Smooth muscle cell (in vitro differentiated cells): ENCODE results near the gene ZNF664. TPM values are rescaled to one million over a fixed set of nuclear protein-coding genes. Genes with fewer than 3 reads are reported as not detected.

Experiments
- DNase-seq: peaks from one replicate; lab custom pipeline; 2025; ENCODE audit not compliant: unreplicated experiment; lab: John Stamatoyannopoulos, UW
- H2AFZ ChIP-seq: fragments of 200-600 bp; sonication (generic); 2 replicates; pipeline ENCODE4 v1.6.0; 2016; ENCODE audit warnings: antibody characterized with exemption, low read depth, mild to moderate bottlenecking
- H3F3A ChIP-seq: fragments of 200-600 bp; sonication (generic); 2 replicates; pipeline ENCODE4 v1.6.0; 2017; ENCODE audit warnings: antibody characterized with exemption, low read depth
- H3K27ac ChIP-seq: fragments of 200-600 bp; sonication (generic); 2 replicates; pipeline ENCODE4 v1.5.1; 2016; ENCODE audit warnings: low read depth, mild to moderate bottlenecking
- H3K27me3 ChIP-seq: fragments of 200-600 bp; sonication (generic); 2 replicates; pipeline ENCODE4 v1.6.1; 2016; ENCODE audit warnings: low read depth, mild to moderate bottlenecking
- H3K36me3 ChIP-seq: fragments of 200-600 bp; sonication (generic); 2 replicates; pipeline ENCODE4 v1.5.1; 2016; ENCODE audit warnings: low read depth
- H3K4me1 ChIP-seq: fragments of 200-600 bp; sonication (generic); 2 replicates; pipeline ENCODE4 v1.5.1; 2016; ENCODE audit warnings: low read depth
- H3K4me2 ChIP-seq: fragments of 200-600 bp; sonication (generic); 2 replicates; pipeline ENCODE4 v1.6.0; 2016; ENCODE audit warnings: mild to moderate bottlenecking
- H3K4me3 ChIP-seq: fragments of 200-600 bp; sonication (generic); 2 replicates; pipeline ENCODE4 v1.5.1; 2016; ENCODE audit warnings: mild to moderate bottlenecking
- H3K79me2 ChIP-seq: fragments of 200-600 bp; sonication (generic); 2 replicates; pipeline ENCODE4 v1.6.0; 2016; ENCODE audit warnings: low read depth, mild to moderate bottlenecking
- H3K9ac ChIP-seq: fragments of 200-600 bp; sonication (generic); 2 replicates; pipeline ENCODE4 v1.6.0; 2016; ENCODE audit warnings: low read depth
- H3K9me3 ChIP-seq: fragments of 200-600 bp; sonication (generic); replicated peaks from 2 replicates; pipeline ENCODE4 v1.5.1; 2016; ENCODE audit warnings: low read depth
- H4K20me1 ChIP-seq: fragments of 200-600 bp; sonication (generic); 2 replicates; pipeline ENCODE4 v1.6.0; 2016; ENCODE audit warnings: low read depth
- WGBS: methylation state at CpG from one replicate; pipeline ENCODE4 v1.1.7; 2016; ENCODE audit warnings: low lambda C conversion rate; 5-methylcytosine and 5-hydroxymethylcytosine counted together
- polyA plus RNA-seq: library from polyadenylated mRNA; unstranded; fragments of >200 nt; fragmentation: Nextera tagmentation; extraction: Ambion mirVana; gene quantifications from 2 replicates; pipeline ENCODE4 v1.2.1, GENCODE V29; 2016
- total RNA-seq: library from RNA; depleted of rRNA; stranded (reverse); fragments of >200 nt; gene quantifications from 2 replicates; pipeline ENCODE4 v1.2.3, GENCODE V29; 2014
- TF ChIP-seq, protein P1 (sequence below): fragments of 200-600 bp; sonication (generic); IDR thresholded peaks from 2 replicates; pipeline ENCODE4 v1.5.1; 2017; ENCODE audit warnings: borderline replicate concordance, mild to moderate bottlenecking, antibody characterized with exemption; ENCODE audit not compliant: insufficient read depth, poor library complexity, severe bottlenecking

The ZNF664 gene
- total and polyA plus RNA-seq, 2 experiments from 2014 or later, result 6.4 to 47.7 TPM

- Histone ChIP-seq H3K4me2 (no peak overlapping the region), H3K4me3 (no peak overlapping the region), H3K79me2 (no peaks in the 10 kb centered on the region), H4K20me1 (no peaks in the 10 kb centered on the region), H3K4me1 (no peaks in the 10 kb centered on the region), H3K27ac (no peak overlapping the region), H3K27me3 (no peaks in the 10 kb centered on the region), H2AFZ (no peak overlapping the region), H3F3A (peaks cover 6% of the 10 kb centered on the region), H3K9me3 (no peaks in the 10 kb centered on the region), H3K9ac (no peak overlapping the region), H3K36me3 (peaks cover 9% of the 10 kb centered on the region)
- WGBS, result 95% methylated on average over 7 of the region's 7 CpGs
- no peak for DNase-seq
- TF ChIP-seq, protein P1, sequence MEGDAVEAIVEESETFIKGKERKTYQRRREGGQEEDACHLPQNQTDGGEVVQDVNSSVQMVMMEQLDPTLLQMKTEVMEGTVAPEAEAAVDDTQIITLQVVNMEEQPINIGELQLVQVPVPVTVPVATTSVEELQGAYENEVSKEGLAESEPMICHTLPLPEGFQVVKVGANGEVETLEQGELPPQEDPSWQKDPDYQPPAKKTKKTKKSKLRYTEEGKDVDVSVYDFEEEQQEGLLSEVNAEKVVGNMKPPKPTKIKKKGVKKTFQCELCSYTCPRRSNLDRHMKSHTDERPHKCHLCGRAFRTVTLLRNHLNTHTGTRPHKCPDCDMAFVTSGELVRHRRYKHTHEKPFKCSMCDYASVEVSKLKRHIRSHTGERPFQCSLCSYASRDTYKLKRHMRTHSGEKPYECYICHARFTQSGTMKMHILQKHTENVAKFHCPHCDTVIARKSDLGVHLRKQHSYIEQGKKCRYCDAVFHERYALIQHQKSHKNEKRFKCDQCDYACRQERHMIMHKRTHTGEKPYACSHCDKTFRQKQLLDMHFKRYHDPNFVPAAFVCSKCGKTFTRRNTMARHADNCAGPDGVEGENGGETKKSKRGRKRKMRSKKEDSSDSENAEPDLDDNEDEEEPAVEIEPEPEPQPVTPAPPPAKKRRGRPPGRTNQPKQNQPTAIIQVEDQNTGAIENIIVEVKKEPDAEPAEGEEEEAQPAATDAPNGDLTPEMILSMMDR, result no peak
Measured at GRCh38 chr12:123935956-123936355, 37.1 kb upstream of the ZNF664 start.

GRCh38 chr12:123936471-123936870 is 36.5 kb upstream of the ZNF664 start:
- Histone ChIP-seq H3K4me3 (no peak overlapping the region), H4K20me1 (no peaks in the 10 kb centered on the region), H2AFZ (no peak overlapping the region), H3K9me3 (no peaks in the 10 kb centered on the region), H3K27ac (no peak overlapping the region), H3K79me2 (no peaks in the 10 kb centered on the region), H3K36me3 (peaks cover 9% of the 10 kb centered on the region), H3K4me2 (no peak overlapping the region), H3F3A (peaks cover 6% of the 10 kb centered on the region), H3K9ac (no peak overlapping the region), H3K4me1 (no peaks in the 10 kb centered on the region), H3K27me3 (no peaks in the 10 kb centered on the region)
- no peak for DNase-seq
- TF ChIP-seq, protein P1, result no peak
- WGBS, result 97% methylated on average over 18 of the region's 18 CpGs

GRCh38 chr12:123936956-123937706 is 35.9 kb upstream of the ZNF664 start:
- TF ChIP-seq, protein P1, result no peak
- H3F3A ChIP-seq, result peaks cover 6% of the 10 kb centered on the region
- H4K20me1 ChIP-seq, result peaks cover 3% of the 10 kb centered on the region
- no peaks in the 10 kb centered on the region for H3K4me1 ChIP-seq
- H3K4me2 ChIP-seq, result peak overlapping the region; percentile 63
- no peak for DNase-seq
- H3K27me3 ChIP-seq, result no peaks in the 10 kb centered on the region
- no peaks in the 10 kb centered on the region for H3K79me2 ChIP-seq
- no peak overlapping the region for H3K4me3 ChIP-seq
- H3K36me3 ChIP-seq, result peaks cover 9% of the 10 kb centered on the region
- WGBS, result 97% methylated on average over 44 of the region's 46 CpGs
- no peak overlapping the region for H3K9ac ChIP-seq
- no peak overlapping the region for H2AFZ ChIP-seq
- no peaks in the 10 kb centered on the region for H3K9me3 ChIP-seq
- peak overlapping the region; percentile 67 for H3K27ac ChIP-seq
